C4-2B (cell line): ENCODE measurements around the gene FZD1.

ENCODE experiments used
- ZFX ChIP-seq: fragments of 450-650 bp; IDR thresholded peaks from 2 replicates; pipeline ENCODE4 v1.6.1; 2017
- TF ChIP-seq, protein P1 (sequence below): fragments of 450-650 bp; conservative IDR thresholded peaks from 2 replicates; pipeline ENCODE4 v1.5.1; 2017; ENCODE audit warnings: mild to moderate bottlenecking

DNA sequence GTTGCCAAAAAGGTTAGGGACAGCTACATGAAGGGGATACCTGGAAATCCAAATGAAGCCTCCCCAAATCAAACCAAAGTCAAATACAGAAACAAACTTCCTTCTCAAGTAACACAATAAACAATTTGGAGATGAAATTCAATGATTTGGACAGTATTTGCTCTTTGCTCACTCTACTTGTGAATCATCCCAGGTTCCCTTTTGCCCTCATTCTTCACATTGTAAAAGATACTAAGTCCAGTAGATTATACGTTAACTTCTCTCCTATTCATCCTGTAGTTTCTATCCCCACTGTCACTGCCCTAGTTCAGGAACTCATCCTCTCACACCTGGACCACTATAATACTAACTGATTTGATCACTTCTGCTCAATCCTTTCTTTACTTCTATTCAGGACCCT is 28.3 kb downstream of the FZD1 start:
- TF ChIP-seq, protein P1, sequence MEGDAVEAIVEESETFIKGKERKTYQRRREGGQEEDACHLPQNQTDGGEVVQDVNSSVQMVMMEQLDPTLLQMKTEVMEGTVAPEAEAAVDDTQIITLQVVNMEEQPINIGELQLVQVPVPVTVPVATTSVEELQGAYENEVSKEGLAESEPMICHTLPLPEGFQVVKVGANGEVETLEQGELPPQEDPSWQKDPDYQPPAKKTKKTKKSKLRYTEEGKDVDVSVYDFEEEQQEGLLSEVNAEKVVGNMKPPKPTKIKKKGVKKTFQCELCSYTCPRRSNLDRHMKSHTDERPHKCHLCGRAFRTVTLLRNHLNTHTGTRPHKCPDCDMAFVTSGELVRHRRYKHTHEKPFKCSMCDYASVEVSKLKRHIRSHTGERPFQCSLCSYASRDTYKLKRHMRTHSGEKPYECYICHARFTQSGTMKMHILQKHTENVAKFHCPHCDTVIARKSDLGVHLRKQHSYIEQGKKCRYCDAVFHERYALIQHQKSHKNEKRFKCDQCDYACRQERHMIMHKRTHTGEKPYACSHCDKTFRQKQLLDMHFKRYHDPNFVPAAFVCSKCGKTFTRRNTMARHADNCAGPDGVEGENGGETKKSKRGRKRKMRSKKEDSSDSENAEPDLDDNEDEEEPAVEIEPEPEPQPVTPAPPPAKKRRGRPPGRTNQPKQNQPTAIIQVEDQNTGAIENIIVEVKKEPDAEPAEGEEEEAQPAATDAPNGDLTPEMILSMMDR, result no peak
- TF ChIP-seq ZFX, result no peak
